ENCODE measurements around the gene UBE2D2. TPM values are rescaled to one million over a fixed set of nuclear protein-coding genes. Genes with fewer than 3 reads are reported as not detected.
A peak's percentile ranks its signal among the peaks of the same experiment; 100 is the strongest.

Gene UBE2D2
- total and polyA plus RNA-seq, 2 of the 13 experiments (the other 11 are each of a cell fraction or from before 2014, with no cell fraction given), result 79.1 to 109 TPM

DNA sequence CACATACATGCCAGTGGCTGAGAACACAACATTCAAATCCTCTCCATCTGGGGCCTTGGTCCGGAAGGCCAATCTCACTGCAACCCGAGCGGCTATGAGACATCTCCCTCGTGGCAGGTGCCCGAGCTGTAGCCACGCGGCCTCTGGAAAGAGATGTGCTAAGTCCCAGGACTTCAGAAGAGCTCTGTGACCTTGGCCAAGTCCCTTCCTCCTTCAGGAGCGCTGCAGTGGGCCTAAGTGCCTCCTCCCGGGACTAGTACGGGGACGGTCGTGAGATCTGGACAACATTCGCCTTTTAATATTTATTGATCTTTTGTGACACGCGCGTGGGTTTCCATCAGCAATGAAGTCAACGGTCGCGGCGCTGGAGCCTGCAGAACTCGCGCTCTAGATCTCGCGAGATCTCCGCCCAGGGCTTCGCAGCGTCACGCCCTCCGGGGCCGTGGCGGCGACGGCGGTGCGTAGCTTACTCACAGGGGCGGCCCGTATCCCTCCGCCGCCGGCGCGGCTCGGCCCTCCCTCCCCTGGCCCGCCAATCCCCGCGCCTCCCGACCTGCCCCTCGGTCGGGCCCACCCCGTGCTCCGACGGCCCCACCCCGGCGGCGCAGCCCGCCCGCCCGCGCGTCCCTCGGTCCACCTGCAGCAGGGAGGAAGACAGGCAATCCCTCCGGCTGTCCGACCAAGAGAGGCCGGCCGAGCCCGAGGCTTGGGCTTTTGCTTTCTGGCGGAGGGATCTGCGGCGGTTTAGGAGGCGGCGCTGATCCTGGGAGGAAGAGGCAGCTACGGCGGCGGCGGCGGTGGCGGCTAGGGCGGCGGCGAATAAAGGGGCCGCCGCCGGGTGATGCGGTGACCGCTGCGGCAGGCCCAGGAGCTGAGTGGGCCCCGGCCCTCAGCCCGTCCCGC, at the start of gene UBE2D2 (continued):
- TF ChIP-seq MXD4 (CRISPR knock-in tag; IDR thresholded peaks at IDR 0.05) (0 out of 2 replicates have a peak, but pooled peaks have one; percentile 49), HCFC1 (IDR thresholded peaks at IDR 0.05; ENCODE audit: low read depth, low read length) (no peak), ZNF7 (CRISPR knock-in tag; IDR thresholded peaks at IDR 0.05) (no peak), SRY (CRISPR knock-in tag; IDR thresholded peaks at IDR 0.05) (no peak; the same call in none of the 2 replicates), RAD51 (IDR thresholded peaks at IDR 0.05; ENCODE audit: borderline replicate concordance) (no peak), ZNF205 (CRISPR knock-in tag; IDR thresholded peaks at IDR 0.05) (peak; percentile 83; the same call in 1 of the 2 replicates), KDM5A (IDR thresholded peaks at IDR 0.05; ENCODE audit: borderline replicate concordance, low read length) (peak; percentile 71; the same call in 1 of the 2 replicates), ETV6 (CRISPR knock-in tag; conservative IDR thresholded peaks at IDR 0.05) (no peak), ZNF329 (CRISPR knock-in tag; IDR thresholded peaks at IDR 0.05; ENCODE audit: low read depth) (no peak), ZFAT (CRISPR knock-in tag; conservative IDR thresholded peaks at IDR 0.05) (no peak), ZNF816 (CRISPR knock-in tag; IDR thresholded peaks at IDR 0.05; ENCODE audit: borderline replicate concordance) (no peak), ZFP1 (CRISPR knock-in tag; IDR thresholded peaks at IDR 0.05) (0 out of 2 replicates have a peak, but pooled peaks have one; percentile 21), ELF3 (CRISPR knock-in tag; IDR thresholded peaks at IDR 0.05) (peak; percentile 85), ZFY (CRISPR knock-in tag; IDR thresholded peaks at IDR 0.05) (peak; percentile 63), ZBTB42 (CRISPR knock-in tag; IDR thresholded peaks at IDR 0.05) (no peak), CCDC6 (CRISPR knock-in tag; IDR thresholded peaks at IDR 0.05) (peak; percentile 70; the same call in 1 of the 2 replicates), TRIM24 (CRISPR knock-in tag; IDR thresholded peaks at IDR 0.05) (no peak)
- TF ChIP-seq, protein P1, sequence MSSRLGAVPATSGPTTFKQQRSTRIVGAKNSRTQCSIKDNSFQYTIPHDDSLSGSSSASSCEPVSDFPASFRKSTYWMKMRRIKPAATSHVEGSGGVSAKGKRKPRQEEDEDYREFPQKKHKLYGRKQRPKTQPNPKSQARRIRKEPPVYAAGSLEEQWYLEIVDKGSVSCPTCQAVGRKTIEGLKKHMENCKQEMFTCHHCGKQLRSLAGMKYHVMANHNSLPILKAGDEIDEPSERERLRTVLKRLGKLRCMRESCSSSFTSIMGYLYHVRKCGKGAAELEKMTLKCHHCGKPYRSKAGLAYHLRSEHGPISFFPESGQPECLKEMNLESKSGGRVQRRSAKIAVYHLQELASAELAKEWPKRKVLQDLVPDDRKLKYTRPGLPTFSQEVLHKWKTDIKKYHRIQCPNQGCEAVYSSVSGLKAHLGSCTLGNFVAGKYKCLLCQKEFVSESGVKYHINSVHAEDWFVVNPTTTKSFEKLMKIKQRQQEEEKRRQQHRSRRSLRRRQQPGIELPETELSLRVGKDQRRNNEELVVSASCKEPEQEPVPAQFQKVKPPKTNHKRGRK (CRISPR knock-in tag; IDR thresholded peaks at IDR 0.05), result no peak
- TF ChIP-seq, protein P2, sequence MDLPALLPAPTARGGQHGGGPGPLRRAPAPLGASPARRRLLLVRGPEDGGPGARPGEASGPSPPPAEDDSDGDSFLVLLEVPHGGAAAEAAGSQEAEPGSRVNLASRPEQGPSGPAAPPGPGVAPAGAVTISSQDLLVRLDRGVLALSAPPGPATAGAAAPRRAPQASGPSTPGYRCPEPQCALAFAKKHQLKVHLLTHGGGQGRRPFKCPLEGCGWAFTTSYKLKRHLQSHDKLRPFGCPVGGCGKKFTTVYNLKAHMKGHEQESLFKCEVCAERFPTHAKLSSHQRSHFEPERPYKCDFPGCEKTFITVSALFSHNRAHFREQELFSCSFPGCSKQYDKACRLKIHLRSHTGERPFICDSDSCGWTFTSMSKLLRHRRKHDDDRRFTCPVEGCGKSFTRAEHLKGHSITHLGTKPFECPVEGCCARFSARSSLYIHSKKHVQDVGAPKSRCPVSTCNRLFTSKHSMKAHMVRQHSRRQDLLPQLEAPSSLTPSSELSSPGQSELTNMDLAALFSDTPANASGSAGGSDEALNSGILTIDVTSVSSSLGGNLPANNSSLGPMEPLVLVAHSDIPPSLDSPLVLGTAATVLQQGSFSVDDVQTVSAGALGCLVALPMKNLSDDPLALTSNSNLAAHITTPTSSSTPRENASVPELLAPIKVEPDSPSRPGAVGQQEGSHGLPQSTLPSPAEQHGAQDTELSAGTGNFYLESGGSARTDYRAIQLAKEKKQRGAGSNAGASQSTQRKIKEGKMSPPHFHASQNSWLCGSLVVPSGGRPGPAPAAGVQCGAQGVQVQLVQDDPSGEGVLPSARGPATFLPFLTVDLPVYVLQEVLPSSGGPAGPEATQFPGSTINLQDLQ (CRISPR knock-in tag; IDR thresholded peaks at IDR 0.05), result peak; percentile 6
- TF ChIP-seq, protein P3, sequence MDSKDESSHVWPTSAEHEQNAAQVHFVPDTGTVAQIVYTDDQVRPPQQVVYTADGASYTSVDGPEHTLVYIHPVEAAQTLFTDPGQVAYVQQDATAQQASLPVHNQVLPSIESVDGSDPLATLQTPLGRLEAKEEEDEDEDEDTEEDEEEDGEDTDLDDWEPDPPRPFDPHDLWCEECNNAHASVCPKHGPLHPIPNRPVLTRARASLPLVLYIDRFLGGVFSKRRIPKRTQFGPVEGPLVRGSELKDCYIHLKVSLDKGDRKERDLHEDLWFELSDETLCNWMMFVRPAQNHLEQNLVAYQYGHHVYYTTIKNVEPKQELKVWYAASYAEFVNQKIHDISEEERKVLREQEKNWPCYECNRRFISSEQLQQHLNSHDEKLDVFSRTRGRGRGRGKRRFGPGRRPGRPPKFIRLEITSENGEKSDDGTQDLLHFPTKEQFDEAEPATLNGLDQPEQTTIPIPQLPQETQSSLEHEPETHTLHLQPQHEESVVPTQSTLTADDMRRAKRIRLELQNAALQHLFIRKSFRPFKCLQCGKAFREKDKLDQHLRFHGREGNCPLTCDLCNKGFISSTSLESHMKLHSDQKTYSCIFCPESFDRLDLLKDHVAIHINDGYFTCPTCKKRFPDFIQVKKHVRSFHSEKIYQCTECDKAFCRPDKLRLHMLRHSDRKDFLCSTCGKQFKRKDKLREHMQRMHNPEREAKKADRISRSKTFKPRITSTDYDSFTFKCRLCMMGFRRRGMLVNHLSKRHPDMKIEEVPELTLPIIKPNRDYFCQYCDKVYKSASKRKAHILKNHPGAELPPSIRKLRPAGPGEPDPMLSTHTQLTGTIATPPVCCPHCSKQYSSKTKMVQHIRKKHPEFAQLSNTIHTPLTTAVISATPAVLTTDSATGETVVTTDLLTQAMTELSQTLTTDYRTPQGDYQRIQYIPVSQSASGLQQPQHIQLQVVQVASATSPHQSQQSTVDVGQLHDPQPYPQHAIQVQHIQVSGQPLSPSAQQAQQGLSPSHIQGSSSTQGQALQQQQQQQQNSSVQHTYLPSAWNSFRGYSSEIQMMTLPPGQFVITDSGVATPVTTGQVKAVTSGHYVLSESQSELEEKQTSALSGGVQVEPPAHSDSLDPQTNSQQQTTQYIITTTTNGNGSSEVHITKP (CRISPR knock-in tag; IDR thresholded peaks at IDR 0.05; ENCODE audit: low read depth), result no peak
- TF ChIP-seq, protein P4, sequence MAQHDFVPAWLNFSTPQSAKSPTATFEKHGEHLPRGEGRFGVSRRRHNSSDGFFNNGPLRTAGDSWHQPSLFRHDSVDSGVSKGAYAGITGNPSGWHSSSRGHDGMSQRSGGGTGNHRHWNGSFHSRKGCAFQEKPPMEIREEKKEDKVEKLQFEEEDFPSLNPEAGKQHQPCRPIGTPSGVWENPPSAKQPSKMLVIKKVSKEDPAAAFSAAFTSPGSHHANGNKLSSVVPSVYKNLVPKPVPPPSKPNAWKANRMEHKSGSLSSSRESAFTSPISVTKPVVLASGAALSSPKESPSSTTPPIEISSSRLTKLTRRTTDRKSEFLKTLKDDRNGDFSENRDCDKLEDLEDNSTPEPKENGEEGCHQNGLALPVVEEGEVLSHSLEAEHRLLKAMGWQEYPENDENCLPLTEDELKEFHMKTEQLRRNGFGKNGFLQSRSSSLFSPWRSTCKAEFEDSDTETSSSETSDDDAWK (CRISPR knock-in tag; IDR thresholded peaks at IDR 0.05), result no peak
